Loucy (cell line): Measurements from ENCODE around the gene EPHA5.

Experiments
- CTCF ChIP-seq: fragments of 200-600 bp; sonication (generic); conservative IDR thresholded peaks from 2 replicates; pipeline ENCODE4 v1.5.1; 2014; ENCODE audit warnings: mild to moderate bottlenecking, antibody characterized with exemption, low read length
- EZH2phosphoT487 ChIP-seq: fragments of 200-600 bp; IDR thresholded peaks from 2 replicates; pipeline ENCODE4 v1.6.1; 2018; ENCODE audit warnings: antibody characterized with exemption, mild to moderate bottlenecking, moderate library complexity, borderline replicate concordance

- no peak for TF ChIP-seq CTCF
- TF ChIP-seq EZH2phosphoT487, result no peak
These were observed 26.1 kb upstream of the EPHA5 start for GRCh38 chr4:65696436-65696835.
